Nephron progenitor cell (in vitro differentiated cells): ENCODE results near the gene LPP.

Experiments
- DNase-seq: peaks from one replicate; pipeline ENCODE4 v3.0.0; 2021
- H3K27ac Mint-ChIP-seq: 2 replicates; pipeline ENCODE4 v1.8.0; 2021; ENCODE audit warnings: mild to moderate bottlenecking, moderate library complexity, mixed read lengths
- H3K27me3 Mint-ChIP-seq: 2 replicates; pipeline ENCODE4 v1.8.0; 2021; ENCODE audit warnings: mild to moderate bottlenecking, low read depth, mixed read lengths; ENCODE audit not compliant: poor library complexity
- H3K36me3 Mint-ChIP-seq: 2 replicates; pipeline ENCODE4 v1.8.0; 2021; ENCODE audit warnings: low read depth, mixed read lengths
- H3K4me1 Mint-ChIP-seq: 2 replicates; pipeline ENCODE4 v1.8.0; 2021; ENCODE audit warnings: mixed read lengths
- H3K4me3 Mint-ChIP-seq: 2 replicates; pipeline ENCODE4 v1.8.0; 2021; ENCODE audit warnings: mild to moderate bottlenecking, moderate library complexity, mixed read lengths
- H3K9me3 Mint-ChIP-seq: 2 replicates; pipeline ENCODE4 v1.8.0; 2021; ENCODE audit warnings: mild to moderate bottlenecking, moderate library complexity, mixed read lengths
- CTCF ChIP-seq: fragments of 200-600 bp; sonication (generic); IDR thresholded peaks from 2 replicates; pipeline ENCODE4 v1.5.0; 2021; ENCODE audit warnings: antibody characterized with exemption

LPP gene

DNA sequence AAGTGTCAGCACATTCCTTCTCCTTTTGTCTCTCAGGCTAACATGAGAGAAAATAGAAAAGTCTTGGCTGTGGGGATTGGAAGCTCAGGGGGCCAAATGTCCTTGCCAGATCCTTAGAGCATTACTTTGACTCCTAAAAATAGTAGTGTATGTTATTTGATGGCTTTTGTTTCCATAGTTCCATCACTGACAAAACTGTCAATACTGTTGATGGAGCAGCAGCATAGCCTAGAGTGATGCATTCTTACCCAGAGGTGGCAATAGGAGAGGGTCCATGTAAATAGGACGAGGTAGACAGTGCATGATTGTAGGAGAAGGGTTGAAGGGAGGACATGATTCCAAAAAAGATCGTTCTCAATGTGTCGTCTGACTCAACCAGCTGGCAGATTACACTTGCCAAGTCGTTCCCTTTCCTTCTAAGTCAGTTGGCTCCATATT, 735.1 kb downstream of the LPP start:
- H3K9me3 Mint-ChIP-seq = no peaks in the 10 kb centered on the region
- no peaks in the 10 kb centered on the region for H3K27me3 Mint-ChIP-seq
- no peak for TF ChIP-seq CTCF
- no peak for DNase-seq
- peaks cover 9% of the 10 kb centered on the region for H3K36me3 Mint-ChIP-seq
- H3K4me1 Mint-ChIP-seq = no peaks in the 10 kb centered on the region
- H3K4me3 Mint-ChIP-seq = no peak overlapping the region
- no peak overlapping the region for H3K27ac Mint-ChIP-seq

GRCh38 chr3:188890572-188891270, 736.8 kb downstream of the LPP start:
- no peak overlapping the region for H3K4me3 Mint-ChIP-seq

GRCh38 chr3:188899881-188900280, 745.9 kb downstream of the LPP start:
- H3K36me3 Mint-ChIP-seq = no peaks in the 10 kb centered on the region
- TF ChIP-seq CTCF = no peak
- DNase-seq = no peak
- no peaks in the 10 kb centered on the region for H3K9me3 Mint-ChIP-seq
- H3K4me1 Mint-ChIP-seq = peaks cover 32% of the 10 kb centered on the region
- peaks cover 3% of the 10 kb centered on the region for H3K27me3 Mint-ChIP-seq
- H3K27ac Mint-ChIP-seq = peak overlapping the region; percentile 91
- H3K4me3 Mint-ChIP-seq = peak overlapping the region; percentile 28

More at GRCh38 chr3:188890572-188891270, 736.8 kb downstream of the LPP start:
- no peak for TF ChIP-seq CTCF
- H3K27ac Mint-ChIP-seq = no peak overlapping the region
- peaks cover 9% of the 10 kb centered on the region for H3K36me3 Mint-ChIP-seq
- no peaks in the 10 kb centered on the region for H3K4me1 Mint-ChIP-seq
- no peak for DNase-seq
- H3K9me3 Mint-ChIP-seq = no peaks in the 10 kb centered on the region
- no peaks in the 10 kb centered on the region for H3K27me3 Mint-ChIP-seq

GRCh38 chr3:188900421-188900951, 746.5 kb downstream of the LPP start:
- Mint-ChIP-seq H3K27ac (no peak overlapping the region), H3K9me3 (no peaks in the 10 kb centered on the region), H3K4me3 (no peak overlapping the region), H3K27me3 (peaks cover 3% of the 10 kb centered on the region), H3K36me3 (no peaks in the 10 kb centered on the region), H3K4me1 (peaks cover 32% of the 10 kb centered on the region)
- TF ChIP-seq CTCF = no peak
- no peak for DNase-seq

DNA sequence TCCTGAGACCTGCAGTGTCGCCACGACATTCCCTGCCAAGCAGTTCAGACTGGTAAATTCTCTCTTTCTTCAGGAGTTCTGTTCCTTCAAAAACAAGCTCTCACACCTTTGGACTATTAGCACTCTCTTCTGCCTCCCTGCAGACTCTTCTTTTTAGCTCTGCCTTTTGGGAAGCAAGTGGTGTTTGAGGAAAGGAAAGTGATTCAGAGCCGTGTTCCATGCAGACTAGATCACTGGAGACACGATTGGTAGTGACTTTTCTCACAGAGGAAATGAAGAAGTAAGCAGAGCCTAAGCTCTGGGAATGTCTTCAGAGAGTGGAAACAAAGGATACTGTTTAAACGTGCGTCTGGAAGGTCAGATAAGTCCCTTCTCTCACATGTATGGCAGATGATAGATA, 747.2 kb downstream of the LPP start:
- no peaks in the 10 kb centered on the region for H3K36me3 Mint-ChIP-seq
- no peak overlapping the region for H3K27ac Mint-ChIP-seq
- no peak for TF ChIP-seq CTCF
- H3K4me3 Mint-ChIP-seq = no peak overlapping the region
- H3K27me3 Mint-ChIP-seq = peaks cover 3% of the 10 kb centered on the region
- no peak for DNase-seq
- peaks cover 32% of the 10 kb centered on the region for H3K4me1 Mint-ChIP-seq
- H3K9me3 Mint-ChIP-seq = no peaks in the 10 kb centered on the region
